HG03095 (cell line): ENCODE measurements around the gene AKR7A3.
"Not testable (repeated sequence)": the region's sequence is repeated elsewhere in the genome, so short reads cannot be mapped to it uniquely, and the experiment has no call there.

Source experiments
- ATAC-seq: cut with Tn5 transposase; IDR thresholded peaks from one replicate; pipeline ENCODE4 v1.9.1; 2021; ENCODE audit warnings: moderate library complexity; ENCODE audit not compliant: unreplicated experiment

Gene AKR7A3

DNA sequence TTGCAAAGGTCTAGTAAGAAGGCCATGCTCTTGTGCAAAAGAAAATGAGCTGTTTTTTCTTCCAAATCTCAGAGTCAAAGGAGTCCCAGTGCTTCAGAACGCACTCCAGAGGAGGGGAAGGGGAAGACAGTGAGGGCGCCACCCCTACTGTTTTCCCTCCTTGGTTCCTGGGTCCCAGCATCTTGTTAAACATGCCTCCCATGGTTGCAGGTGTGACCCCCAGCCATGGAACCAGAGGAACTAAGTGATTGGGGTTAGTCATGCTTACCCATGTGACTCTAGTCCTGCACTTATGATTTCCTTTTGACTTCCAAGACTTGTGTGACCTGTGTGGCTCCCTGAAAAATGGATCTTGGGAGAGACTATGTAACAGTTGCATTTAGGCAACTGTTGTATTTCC lies 6.1 kb upstream of the AKR7A3 start:
- no peak for ATAC-seq

DNA sequence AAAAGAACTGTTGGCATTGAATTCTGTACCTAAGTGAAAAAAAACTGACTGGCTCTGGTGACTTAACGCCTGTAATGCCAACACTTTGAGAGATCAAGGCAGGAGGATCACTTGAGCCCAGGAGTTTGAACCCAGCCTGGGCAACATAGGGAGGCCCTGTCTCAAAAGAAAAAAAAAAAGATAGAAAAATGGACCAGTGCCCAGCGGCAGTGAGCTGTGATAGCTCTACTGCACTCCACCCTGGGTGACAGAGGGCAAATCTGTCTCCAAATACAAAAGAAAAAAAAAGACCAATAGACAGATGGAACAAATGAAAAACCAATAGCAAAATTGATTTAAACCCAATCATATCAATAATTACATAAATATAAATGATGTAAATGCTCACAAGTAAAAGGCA lies 674 bp upstream of the AKR7A3 start:
- ATAC-seq = no peak

DNA sequence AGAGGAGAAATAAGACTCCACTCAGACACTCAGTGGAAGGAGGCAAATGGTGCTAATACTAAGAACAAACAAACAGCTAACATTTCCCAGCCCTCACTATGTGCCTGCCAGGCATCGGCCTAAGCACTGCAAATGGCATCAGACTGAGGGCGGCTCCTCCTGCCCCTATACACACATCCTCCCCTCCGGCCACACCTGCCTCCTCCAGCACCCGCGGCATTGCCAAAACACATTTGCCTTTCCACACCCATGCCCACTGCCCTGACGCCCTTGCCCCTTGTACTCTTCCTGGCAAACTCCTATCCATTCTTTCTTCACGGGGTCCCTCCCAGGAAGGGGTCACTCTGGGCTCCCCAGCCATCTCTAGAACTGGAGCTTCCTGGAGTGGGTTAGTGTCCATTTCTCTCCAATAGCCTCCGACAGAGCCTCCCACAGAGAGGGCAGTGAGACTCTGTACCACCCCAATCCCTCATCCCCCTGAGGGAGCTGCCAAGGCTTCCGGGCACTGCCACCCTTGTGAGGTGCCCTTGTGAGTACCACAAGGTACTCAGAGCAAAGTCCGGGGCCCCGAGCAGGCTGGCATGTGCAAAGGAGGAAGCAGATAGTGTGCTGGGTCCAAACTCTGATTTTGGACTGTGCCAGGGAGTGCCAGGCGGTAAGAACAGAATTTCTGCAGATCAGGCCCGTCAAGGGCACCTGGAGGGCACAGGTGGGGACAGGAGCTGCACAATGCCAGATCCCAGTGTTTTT lies 959 bp downstream of the AKR7A3 start:
- no peak for ATAC-seq

DNA sequence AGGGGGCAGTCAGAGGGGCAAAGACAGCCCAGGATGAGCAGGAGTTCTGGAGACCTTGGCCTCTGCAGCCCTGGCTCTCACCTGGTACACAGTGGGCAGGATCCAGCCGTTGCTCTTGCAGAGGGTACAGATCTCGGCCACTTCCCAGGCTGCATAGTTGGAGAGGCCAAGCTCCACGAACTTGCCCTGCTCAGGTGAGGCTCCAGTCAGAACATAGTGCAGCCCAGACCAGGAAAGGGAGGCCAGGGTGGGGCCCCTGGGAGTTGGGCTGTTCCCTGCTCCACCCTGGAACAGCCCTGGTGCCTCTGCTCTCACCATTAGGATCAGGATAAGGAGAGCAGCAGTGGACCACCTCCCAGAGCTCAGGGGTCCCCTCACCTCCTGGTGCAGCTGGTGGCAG lies 2.8 kb downstream of the AKR7A3 start:
- not testable (repeated sequence) for ATAC-seq

DNA sequence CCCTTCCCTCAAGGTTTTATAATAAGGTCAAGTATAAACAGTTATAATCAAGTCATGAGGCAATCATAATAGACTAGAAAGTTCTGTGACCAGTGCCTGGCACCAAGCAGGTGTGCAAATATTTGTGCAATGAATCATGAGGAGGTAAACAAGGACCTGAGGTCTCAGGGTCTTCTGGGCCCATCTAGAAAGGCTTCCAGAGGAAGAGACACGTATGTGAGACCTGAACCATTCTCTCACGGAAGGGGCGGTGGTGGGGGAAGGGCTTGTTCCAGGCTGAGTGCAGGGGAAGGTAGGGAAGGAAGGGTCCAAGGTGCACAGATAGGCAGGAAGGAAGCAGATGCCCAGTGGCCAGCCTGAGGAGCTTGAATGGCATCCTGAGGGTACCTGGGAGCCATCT lies 3.2 kb downstream of the AKR7A3 start:
- not testable (repeated sequence) for ATAC-seq

DNA sequence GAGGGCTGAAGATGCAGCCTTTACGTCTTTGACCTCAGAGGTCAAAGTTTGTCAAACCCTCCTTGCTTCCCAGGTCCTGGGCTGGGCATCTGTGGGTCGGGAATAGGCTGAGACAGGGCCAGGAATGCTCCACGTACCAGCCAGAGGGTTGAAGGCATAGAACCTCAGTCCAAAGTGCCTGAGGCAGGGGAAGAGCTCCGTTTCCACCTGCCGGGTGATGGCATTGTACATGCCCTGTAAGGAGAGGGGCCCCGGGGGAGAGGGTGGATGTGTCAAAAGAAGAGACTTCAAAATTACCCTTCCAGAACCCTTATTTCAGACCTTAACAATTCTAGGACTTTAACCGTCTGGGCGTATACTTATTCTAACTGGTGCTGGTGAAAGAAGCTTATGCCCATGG lies 3.7 kb downstream of the AKR7A3 start:
- ATAC-seq = no peak

DNA sequence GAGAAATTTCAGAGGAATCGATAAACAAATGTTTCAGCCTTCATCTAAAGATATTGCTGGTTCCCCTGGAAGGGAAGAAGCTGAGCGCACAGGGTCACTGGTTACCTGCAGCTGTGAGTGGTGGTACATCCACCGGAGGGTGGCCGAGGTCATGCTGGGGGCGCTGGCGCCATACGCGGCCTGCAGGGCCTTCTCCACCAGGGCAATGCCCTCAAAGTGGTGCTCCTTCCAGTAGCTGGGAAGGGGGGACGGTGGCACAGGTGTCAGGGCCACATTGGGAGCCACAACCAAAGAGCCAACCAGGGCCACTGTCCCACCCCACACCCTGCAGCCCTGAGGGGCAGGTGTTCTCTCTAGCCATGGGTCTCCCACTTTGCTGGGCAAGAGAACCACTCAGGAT lies 4.7 kb downstream of the AKR7A3 start:
- ATAC-seq = no peak

DNA sequence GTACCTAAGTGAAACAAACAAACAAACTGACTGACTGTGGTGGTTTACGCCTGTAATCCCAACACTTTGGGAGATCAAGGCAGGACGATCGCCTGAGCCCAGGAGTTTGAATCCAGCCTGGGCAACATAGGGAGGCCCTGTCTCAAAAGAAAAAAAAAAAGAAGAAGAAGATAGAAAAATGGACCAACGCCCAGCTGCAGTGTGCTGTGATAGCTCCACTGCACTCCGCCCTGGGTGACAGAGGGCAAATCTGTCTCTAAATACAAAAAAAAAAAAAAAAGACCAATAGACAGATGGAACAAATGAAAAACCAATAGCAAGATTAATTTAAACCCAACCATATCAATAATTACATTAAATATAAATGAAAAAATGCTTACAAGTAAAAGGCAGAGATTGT lies 13.9 kb downstream of the AKR7A3 start:
- ATAC-seq = no peak

DNA sequence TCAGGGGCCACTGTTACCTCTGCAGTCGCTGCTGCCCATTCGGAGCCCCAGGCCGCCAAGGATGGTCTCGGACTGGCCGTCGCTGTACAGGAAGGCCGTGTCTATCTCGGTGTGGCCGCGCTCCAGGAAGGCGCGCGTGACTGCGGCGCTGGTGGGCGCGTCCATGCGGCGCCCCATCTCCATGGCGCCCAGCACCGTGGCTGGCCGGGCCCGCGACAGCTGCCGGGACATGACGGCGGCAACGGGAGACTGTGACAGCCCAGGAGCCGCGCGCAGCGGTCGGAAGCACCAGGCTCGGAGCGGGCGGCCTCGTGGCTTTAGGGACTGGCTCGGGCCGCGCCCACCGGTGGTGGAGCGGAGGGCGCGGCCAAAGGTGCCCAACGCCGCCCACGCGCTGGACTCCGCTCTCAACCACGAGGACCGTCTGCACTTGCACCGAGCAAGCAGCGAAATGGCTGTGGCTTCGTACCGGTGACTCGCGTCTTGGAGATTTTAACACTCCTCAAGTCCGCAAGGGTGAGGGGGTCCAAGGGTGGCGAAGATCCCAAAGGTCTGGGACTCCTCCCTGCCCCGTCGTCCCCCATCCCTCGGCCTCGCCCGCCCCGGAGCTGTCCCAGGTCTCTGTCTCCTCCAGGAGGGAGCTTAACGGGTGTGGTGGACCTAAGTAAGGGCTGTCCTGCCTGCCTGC lies 14.6 kb downstream of the AKR7A3 start:
- not testable (repeated sequence) for ATAC-seq

DNA sequence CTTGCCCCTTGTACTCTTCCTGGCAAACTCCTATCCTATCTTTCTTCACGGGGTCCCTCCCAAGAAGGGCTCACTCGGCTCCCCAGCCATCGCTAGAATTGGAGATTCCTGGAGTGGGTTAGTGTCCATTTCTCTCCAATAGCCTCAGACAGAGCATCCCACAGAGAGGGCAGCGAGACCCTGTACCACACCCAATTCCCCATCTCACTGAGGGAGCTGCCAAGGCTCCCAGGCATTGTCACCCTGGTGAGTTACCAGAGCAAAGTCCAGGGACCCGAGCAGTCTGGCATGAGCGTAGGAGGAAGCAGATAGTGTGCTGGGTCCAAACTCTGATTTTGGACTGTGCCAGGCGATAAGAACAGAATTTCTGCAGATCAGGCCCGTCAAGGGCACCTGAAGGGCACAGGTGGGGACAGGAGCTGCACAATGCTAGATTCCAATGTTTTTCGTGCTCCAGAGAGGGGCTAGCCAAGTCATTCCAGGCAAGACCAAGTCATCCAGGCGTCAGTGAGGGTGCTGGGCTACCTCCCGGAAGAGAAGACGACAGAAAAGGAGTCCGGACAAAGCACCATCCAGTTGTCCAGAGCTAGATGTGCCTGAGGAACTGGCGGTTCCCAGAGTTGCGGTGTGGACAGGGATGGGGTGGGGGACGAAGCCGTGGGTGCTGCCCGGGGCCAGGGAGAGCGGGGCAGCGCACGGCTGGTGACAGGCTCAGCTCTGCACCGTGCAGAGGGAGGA lies 15.3 kb downstream of the AKR7A3 start:
- no peak for ATAC-seq

DNA sequence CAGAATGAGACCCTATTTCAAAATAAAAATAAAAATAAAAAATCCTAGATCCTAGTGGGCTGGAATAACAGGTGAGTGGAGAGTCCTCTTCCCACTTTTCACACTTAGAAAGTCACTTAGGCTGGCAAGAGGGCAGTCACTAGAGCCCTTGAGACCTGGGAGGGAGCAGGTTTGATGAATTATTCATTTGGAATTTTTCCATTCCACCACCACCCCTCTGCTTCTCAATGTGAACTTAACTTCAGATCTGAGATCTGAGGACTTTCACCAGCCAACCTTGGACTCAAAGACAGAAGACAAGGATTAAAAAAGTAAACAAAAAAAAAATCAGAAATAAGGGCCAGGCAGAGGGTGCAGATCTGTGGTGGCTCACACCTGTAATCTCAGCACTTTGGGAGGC lies 16.5 kb downstream of the AKR7A3 start:
- ATAC-seq = no peak

DNA sequence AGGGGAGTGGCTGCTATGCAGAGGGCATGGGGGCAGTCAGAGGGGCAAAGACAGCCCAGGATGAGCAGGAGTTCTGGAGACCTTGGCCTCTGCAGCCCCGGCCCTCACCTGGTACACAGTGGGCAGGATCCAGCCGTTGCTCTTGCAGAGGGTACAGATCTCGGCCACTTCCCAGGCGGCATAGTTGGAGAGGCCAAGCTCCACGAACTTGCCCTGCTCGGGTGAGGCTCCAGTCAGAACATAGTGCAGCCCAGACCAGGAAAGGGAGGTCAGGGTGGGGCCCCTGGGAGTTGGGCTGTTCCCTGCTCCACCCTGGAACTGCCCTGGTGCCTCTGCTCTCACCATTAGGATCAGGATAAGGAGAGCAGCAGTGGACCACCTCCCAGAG lies 18.2 kb downstream of the AKR7A3 start:
- ATAC-seq = not testable (repeated sequence)

DNA sequence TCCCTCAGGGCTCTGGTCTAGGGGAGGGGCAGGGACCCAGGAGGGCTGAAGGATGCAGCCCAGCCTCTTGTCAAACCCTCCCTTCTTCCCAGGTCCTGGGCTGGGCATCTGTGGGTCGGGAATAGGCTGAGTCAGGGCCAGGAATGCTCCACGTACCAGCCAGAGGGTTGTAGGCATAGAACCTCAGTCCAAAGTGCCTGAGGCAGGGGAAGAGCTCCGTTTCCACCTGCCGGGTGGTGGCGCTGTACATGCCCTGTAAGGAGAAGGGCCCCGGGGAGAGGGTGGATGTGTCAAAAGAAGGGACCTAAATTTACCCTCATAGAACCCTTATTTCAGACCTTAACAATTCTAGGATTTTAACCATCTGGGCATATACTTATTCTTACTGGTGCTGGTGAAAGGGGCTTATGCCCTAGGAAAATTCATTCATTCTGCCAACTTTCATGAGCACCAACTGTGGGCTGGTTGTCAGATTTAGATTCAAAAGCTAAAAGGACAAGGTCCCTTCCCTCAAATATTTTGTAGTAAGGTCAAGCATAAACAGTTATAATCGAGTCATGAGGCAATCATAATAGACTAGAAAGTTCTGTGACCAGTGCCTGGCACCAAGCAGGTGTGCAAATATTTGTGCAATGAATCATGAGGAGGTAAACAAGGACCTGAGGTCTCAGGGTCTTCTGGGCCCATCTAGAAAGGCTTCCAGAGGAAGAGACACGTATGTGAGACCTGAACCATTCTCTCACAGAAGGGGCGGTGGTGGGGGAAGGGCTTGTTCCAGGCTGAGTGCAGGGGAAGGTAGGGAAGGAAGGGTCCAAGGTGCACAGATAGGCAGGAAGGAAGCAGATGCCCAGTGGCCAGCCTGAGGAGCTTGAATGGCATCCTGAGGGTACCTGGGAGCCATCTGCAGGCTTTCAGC lies 18.9 kb downstream of the AKR7A3 start:
- ATAC-seq = not testable (repeated sequence)

DNA sequence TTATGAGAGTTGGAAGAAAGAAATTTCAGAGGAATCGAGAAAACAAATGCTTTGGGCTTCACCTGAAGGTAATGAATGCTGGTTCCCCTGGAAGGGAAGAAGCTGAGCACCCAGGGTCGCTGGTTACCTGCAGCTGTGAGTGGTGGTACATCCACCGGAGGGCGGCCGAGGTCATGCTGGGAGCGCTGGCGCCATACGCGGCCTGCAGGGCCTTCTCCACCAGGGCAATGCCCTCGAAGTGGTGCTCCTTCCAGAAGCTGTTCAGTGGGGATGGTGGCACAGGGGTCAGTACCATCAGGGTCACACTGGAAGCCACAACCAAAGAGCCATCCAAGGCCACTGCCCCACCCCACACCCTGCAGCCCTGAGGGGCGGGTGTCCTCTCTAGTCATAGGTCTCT lies 20.1 kb downstream of the AKR7A3 start:
- no peak for ATAC-seq

DNA sequence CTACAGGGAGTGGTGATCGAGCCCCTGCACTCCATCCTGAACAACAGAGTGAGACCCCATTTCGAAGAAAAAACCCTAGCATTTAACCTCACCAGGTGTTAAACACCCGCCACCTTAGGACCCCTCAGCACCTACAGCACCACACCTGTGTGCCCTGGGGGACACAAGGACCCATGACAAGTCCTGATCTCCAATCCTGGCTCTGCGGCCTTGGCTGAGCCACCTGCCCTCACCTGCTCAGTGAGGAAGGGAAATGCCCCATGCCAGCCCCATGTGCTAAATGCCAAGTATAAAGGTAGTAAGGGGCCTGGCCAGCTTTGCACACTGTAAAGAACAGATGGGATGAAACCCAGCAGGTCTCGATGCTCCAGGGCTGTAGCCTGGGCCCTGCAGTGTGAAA lies 25.8 kb downstream of the AKR7A3 start:
- ATAC-seq = no peak

DNA sequence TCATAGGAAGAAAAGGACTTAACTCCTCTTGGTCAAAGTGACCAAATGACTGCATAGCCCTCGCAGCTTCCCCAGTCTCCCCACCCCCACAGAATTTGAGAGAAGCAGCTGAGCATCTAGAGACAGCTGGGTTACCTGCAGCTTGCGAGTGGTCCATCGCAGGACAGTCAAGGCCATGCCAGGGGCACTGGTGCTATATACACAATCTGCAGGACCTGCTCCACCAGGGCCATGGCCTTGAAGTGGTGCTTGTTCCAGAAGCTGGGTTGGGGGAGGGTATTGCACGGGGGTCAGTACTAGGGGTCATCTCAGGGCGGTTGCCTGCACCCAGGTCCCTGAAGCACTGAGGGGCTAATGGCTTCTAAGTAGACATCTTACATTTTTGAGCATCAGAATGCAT lies 26.5 kb downstream of the AKR7A3 start:
- ATAC-seq = no peak

DNA sequence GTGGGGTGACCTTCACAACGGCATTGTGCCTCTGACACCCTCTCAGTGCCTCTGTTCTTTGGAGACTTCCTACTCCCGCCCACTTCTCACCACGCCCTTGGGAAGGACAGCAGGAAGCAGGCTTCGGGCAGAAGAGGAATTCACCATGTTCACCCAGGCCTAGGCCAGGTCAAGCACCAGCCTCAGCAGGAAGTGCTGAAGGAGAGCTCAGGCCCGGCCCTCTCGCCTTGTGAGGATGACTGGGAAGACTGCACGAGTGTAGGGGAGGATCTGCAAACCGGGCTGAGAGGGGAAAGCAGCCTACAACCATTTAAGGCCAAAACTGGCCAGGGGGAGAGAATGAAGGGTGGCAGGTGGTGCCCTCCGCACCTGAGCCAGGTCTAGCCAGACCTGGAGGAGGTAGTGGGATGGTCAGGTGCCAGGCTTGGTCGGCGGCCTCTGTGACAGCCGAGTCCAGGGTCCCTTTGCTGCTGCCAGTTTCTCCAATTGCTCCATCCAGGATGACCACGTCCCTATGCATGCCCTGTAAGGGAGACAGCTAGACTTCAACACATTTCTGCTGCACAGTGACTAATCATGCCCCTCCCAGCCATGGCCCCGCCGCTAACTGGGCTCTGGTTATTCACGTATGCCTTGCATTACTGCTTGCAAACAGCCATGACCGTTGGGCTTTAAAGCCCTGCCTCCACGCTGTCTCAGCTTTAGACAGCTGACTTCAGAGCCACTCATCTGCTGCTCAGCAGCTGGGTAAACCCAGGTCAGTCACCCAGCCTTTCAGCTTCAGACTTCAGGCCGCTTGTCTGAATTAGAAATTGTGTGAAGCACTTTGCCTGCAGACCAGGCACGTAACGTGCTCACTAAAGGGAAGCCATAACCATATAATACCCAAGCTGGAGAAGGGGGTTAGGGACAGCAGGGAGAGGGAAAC lies 28.1 kb downstream of the AKR7A3 start:
- ATAC-seq = no peak

DNA sequence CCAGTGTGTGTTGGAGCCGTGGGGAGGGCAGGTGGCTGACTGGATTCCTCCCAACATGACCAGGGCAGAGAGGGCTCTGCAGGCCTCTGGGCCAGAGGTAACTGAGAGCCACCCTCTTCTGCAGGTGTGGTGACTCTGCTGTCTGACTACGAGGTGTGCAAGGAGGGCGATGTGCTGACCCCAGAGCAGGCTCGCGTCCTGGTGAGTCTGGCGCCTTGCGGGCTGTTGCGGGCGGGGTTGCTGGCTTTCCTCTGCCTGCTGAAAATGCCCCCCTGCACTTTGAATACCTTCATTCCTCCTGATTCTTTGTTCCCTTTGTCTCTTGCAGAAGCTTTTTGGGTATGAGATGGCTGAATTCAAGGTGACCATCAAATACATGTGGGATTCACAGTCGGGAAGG lies 30.2 kb downstream of the AKR7A3 start:
- ATAC-seq = no peak

DNA sequence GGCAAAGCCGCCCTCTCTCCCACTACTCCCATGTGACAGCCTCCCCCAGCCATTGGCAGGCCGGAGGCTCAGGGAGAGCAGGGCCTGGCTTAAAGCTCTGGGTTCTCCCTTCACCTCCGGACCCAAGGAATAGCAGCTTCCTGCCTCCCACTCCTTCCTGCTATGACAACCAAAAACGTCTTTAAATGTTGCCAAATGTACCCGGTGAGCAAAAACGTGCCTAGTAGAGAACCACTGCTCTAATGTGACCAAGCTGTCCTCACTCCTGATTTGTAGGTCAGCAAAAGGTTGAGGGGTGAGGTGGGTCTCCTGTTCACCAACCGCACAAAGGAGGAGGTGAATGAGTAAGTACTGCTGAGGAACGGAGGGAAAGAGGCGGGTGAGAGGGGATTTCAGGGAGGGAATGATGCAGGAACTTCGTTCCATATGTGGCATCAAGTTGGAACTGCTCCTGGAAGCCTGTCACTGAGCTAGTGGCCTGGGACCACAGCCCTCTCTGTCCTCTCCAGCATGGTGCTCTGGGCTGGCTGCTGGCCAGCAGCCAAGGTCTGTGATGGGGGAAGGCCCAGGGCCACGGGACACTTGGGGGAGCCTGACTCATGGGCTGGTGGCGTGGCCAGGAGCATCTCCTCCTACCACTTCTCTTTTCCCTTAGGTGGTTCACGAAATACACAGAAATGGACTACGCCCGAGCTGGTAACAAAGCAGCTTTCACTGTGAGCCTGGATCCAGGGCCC lies 31.2 kb downstream of the AKR7A3 start:
- no peak for ATAC-seq
